ENCODE data around the gene LITAFD.

Gene LITAFD

GRCh38 chr16:8885674-8886592, 3.8 kb downstream of the LITAFD start:
- Histone ChIP-seq H3K27ac (ENCODE audit: low read length, poor library complexity, severe bottlenecking) (no peak overlapping the region), H3K23ac (ENCODE audit: low read length in 2 of 2) (peak overlapping the region in 1 of 2 experiments; percentile 83), H3K14ac (ENCODE audit: low read length in 2 of 2) (peak overlapping the region in 1 of 2 experiments; percentile 32), H3K9ac (ENCODE audit: low read length) (no peak overlapping the region), H3K27me3 (ENCODE audit: control insufficient read depth in 1 of 2, insufficient read depth in 1 of 2, low read length in 2 of 2) (no peaks in the 10 kb centered on the region), H2BK5ac (ENCODE audit: low read depth, low read length, poor library complexity, severe bottlenecking) (no peak overlapping the region), H3K36me3 (ENCODE audit: control insufficient read depth in 1 of 2, insufficient read depth in 2 of 2, low read depth in 1 of 2, low read length in 2 of 2) (peaks cover 26 to 33% of the 10 kb centered on the region in 2 experiments), H3K4me1 (ENCODE audit: control insufficient read depth, insufficient read depth, low read depth, low read length) (peaks cover 35% of the 10 kb centered on the region), H3K4me2 (ENCODE audit: low read length, poor library complexity, severe bottlenecking) (peak overlapping the region; percentile 12), H3K4ac (ENCODE audit: low read depth in 1 of 2, low read length in 2 of 2) (peak overlapping the region in 1 of 2 experiments; percentile 47), H2AFZ (ENCODE audit: low read depth, low read length) (no peak overlapping the region), H2BK15ac (ENCODE audit: low read depth, poor library complexity, severe bottlenecking) (no peak overlapping the region), H3K4me3 (ENCODE audit: insufficient read depth in 1 of 2, low read depth in 1 of 2, low read length in 2 of 2) (no peak overlapping the region), H2AK5ac (ENCODE audit: low read length, severe bottlenecking) (no peak overlapping the region), H4K8ac (ENCODE audit: low read length) (no peak overlapping the region), H2BK120ac (ENCODE audit: low read depth, low read length) (no peak overlapping the region), H3K9me3 (ENCODE audit: control insufficient read depth, low read length) (no peaks in the 10 kb centered on the region), H3K18ac (ENCODE audit: low read depth in 1 of 2, low read length in 2 of 2) (peak overlapping the region in 1 of 2 experiments; percentile 58), H2BK12ac (ENCODE audit: low read length in 2 of 2) (peak overlapping the region; percentile 0 to 14), H4K91ac (ENCODE audit: low read length) (peak overlapping the region; percentile 34), H3K79me1 (replicated peaks; ENCODE audit: low read length, poor library complexity, severe bottlenecking) (peaks cover 18% of the 10 kb centered on the region)
- WGBS = 45% methylated on average over 19 of the region's 20 CpGs
- peak; percentile 59 for DNase-seq

DNA sequence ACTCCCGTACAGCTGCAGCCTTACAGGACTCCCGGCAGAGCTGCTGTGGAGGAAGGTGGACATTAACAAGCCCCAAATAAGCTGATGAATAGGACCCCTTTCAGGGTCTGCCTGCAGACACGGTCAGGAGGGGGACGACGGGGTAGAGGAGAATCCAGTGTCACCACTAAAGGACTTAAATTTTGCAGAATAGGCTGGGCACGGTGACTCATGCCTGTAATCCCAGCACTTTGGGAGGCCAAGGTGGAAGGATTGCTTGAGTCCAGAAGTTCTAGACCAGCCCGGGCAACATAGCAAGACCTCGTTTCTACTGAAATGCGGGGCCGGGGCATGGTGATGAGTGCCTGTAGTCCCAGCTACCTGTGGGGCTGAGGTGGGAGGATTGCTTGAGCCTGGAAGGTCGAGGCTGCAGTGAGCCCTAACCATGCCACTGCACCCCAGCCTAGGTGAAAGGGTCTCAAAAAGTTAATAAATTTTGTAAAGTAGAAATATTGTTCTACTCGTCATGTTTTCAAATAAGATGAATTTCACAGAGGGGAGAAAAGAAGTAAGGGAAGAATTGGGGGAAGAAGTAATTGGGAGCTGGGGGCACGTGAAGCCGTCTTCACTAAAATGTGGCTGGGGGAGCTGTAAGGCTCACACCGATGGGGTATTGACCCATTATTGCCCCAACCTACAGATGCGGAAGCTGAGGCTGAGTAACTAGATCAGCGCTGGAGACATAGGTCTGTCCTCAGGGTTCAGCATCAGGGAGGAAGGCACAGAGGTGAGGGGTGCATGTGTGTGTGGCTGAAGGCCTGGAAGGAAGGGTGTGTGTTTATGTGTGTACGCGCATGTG, 4.7 kb downstream of the LITAFD start:
- H3K18ac ChIP-seq (ENCODE audit: low read depth in 1 of 2, low read length in 2 of 2) = peak overlapping the region in 1 of 2 experiments; percentile 63
- H2BK12ac ChIP-seq (ENCODE audit: low read length in 2 of 2) = no peak overlapping the region
- peak overlapping the region; percentile 34 for H4K91ac ChIP-seq (ENCODE audit: low read length)
- H2BK15ac ChIP-seq (ENCODE audit: low read depth, poor library complexity, severe bottlenecking) = no peak overlapping the region
- no peak overlapping the region for H3K4ac ChIP-seq (ENCODE audit: low read depth in 1 of 2, low read length in 2 of 2)
- peak overlapping the region in 1 of 2 experiments; percentile 83 for H3K23ac ChIP-seq (ENCODE audit: low read length in 2 of 2)
- no peak overlapping the region for H3K4me2 ChIP-seq (ENCODE audit: low read length, poor library complexity, severe bottlenecking)
- peaks cover 18% of the 10 kb centered on the region for H3K79me1 ChIP-seq (replicated peaks; ENCODE audit: low read length, poor library complexity, severe bottlenecking)
- H3K27ac ChIP-seq (ENCODE audit: low read length, poor library complexity, severe bottlenecking) = no peak overlapping the region
- H3K9me3 ChIP-seq (ENCODE audit: control insufficient read depth, low read length) = no peaks in the 10 kb centered on the region
- H2BK120ac ChIP-seq (ENCODE audit: low read depth, low read length) = no peak overlapping the region
- H3K4me1 ChIP-seq (ENCODE audit: control insufficient read depth, insufficient read depth, low read depth, low read length) = peaks cover 39% of the 10 kb centered on the region
- H3K4me3 ChIP-seq (ENCODE audit: insufficient read depth in 1 of 2, low read depth in 1 of 2, low read length in 2 of 2) = no peak overlapping the region
- H2AFZ ChIP-seq (ENCODE audit: low read depth, low read length) = no peak overlapping the region
- no peak for DNase-seq
- no peak overlapping the region for H2BK5ac ChIP-seq (ENCODE audit: low read depth, low read length, poor library complexity, severe bottlenecking)
- no peak overlapping the region for H3K9ac ChIP-seq (ENCODE audit: low read length)
- 79% methylated on average over 18 of the region's 19 CpGs for WGBS
- no peaks in the 10 kb centered on the region for H3K27me3 ChIP-seq (ENCODE audit: control insufficient read depth in 1 of 2, insufficient read depth in 1 of 2, low read length in 2 of 2)
- H3K14ac ChIP-seq (ENCODE audit: low read length in 2 of 2) = peak overlapping the region in 1 of 2 experiments; percentile 5
- H4K8ac ChIP-seq (ENCODE audit: low read length) = no peak overlapping the region
- H3K36me3 ChIP-seq (ENCODE audit: control insufficient read depth in 1 of 2, insufficient read depth in 2 of 2, low read depth in 1 of 2, low read length in 2 of 2) = peaks cover 35 to 41% of the 10 kb centered on the region in 2 experiments
- H2AK5ac ChIP-seq (ENCODE audit: low read length, severe bottlenecking) = no peak overlapping the region

DNA sequence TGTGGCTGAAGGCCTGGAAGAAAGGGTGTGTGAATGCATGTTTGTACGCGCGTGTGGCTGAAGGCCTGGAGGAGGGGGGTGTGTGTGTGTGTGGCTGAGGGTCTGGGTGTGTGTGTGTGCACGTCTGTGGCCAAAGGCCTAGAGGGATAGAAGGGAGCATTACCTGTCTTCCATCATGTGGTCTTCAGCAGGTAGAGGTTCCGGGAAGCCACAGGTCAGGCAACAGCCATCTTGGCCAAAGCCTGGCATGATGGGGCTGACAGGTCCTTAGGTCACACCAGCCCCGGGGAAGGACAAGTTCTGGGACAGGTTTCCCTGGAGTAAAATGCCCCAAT, 5.2 kb downstream of the LITAFD start:
- Histone ChIP-seq H2AK5ac (ENCODE audit: low read length, severe bottlenecking) (no peak overlapping the region), H2BK12ac (ENCODE audit: low read length in 2 of 2) (no peak overlapping the region), H3K27ac (ENCODE audit: low read length, poor library complexity, severe bottlenecking) (no peak overlapping the region), H4K8ac (ENCODE audit: low read length) (no peak overlapping the region), H3K4me2 (ENCODE audit: low read length, poor library complexity, severe bottlenecking) (no peak overlapping the region), H3K9me3 (ENCODE audit: control insufficient read depth, low read length) (no peaks in the 10 kb centered on the region), H3K79me1 (replicated peaks; ENCODE audit: low read length, poor library complexity, severe bottlenecking) (peaks cover 21% of the 10 kb centered on the region), H3K4me1 (ENCODE audit: control insufficient read depth, insufficient read depth, low read depth, low read length) (peaks cover 42% of the 10 kb centered on the region), H2BK5ac (ENCODE audit: low read depth, low read length, poor library complexity, severe bottlenecking) (no peak overlapping the region), H2BK15ac (ENCODE audit: low read depth, poor library complexity, severe bottlenecking) (no peak overlapping the region), H3K4ac (ENCODE audit: low read depth in 1 of 2, low read length in 2 of 2) (no peak overlapping the region), H2BK120ac (ENCODE audit: low read depth, low read length) (no peak overlapping the region), H3K9ac (ENCODE audit: low read length) (no peak overlapping the region), H4K91ac (ENCODE audit: low read length) (no peak overlapping the region), H3K23ac (ENCODE audit: low read length in 2 of 2) (no peak overlapping the region), H3K36me3 (ENCODE audit: control insufficient read depth in 1 of 2, insufficient read depth in 2 of 2, low read depth in 1 of 2, low read length in 2 of 2) (peaks cover 41 to 45% of the 10 kb centered on the region in 2 experiments), H3K27me3 (ENCODE audit: control insufficient read depth in 1 of 2, insufficient read depth in 1 of 2, low read length in 2 of 2) (no peaks in the 10 kb centered on the region), H3K18ac (ENCODE audit: low read depth in 1 of 2, low read length in 2 of 2) (peak overlapping the region in 1 of 2 experiments; percentile 63), H3K4me3 (ENCODE audit: insufficient read depth in 1 of 2, low read depth in 1 of 2, low read length in 2 of 2) (no peak overlapping the region), H3K14ac (ENCODE audit: low read length in 2 of 2) (peak overlapping the region in 1 of 2 experiments; percentile 5), H2AFZ (ENCODE audit: low read depth, low read length) (no peak overlapping the region)
- WGBS = 99% methylated on average over 5 of the region's 6 CpGs
- DNase-seq = no peak
